GM20431 (cell line): ENCODE data around the gene MYL4.

Experiments used
- in situ Hi-C: fragments of 300-500 bp; cut with MseI, MboI; formaldehyde crosslinking; loops from one replicate; pipeline ENCODE4 v1.15.0; 2020; ENCODE audit warnings: low sequenced_read_pairs; ENCODE audit not compliant: unreplicated experiment

The MYL4 gene

GRCh38 chr17:47237841-47238240, 28.7 kb downstream of the MYL4 start:
- in situ Hi-C loops: loop anchor here (25.0 kb wide), 1 partner anchor 374 kb away; no protein-coding TSS in a partner anchor

- in situ Hi-C loops: loop anchor here (25.0 kb wide), 1 partner anchor 374 kb away; no protein-coding TSS in a partner anchor
These were observed 29.3 kb downstream of the MYL4 start for GRCh38 chr17:47238321-47239010.

GRCh38 chr17:47239619-47239966, 30.4 kb downstream of the MYL4 start:
- in situ Hi-C loops: loop anchor here (25.0 kb wide), 1 partner anchor 373 kb away; no protein-coding TSS in a partner anchor

- in situ Hi-C loops: loop anchor here (25.0 kb wide), 1 partner anchor 372 kb away; no protein-coding TSS in a partner anchor
These were observed 31.0 kb downstream of the MYL4 start for GRCh38 chr17:47239967-47240651.

- in situ Hi-C loops: loop anchor here (25.0 kb wide), 1 partner anchor 371 kb away; no protein-coding TSS in a partner anchor
These were observed 31.7 kb downstream of the MYL4 start for GRCh38 chr17:47240806-47241205.

GRCh38 chr17:47242648-47243047, 33.5 kb downstream of the MYL4 start:
- in situ Hi-C loops: loop anchor here (25.0 kb wide), 1 partner anchor 370 kb away; no protein-coding TSS in a partner anchor

GRCh38 chr17:47243737-47244598, 34.8 kb downstream of the MYL4 start:
- in situ Hi-C loops: loop anchor here (25.0 kb wide), 1 partner anchor 368 kb away; no protein-coding TSS in a partner anchor

GRCh38 chr17:47244697-47245096, 35.5 kb downstream of the MYL4 start:
- in situ Hi-C loops: loop anchor here (25.0 kb wide), 1 partner anchor 368 kb away; no protein-coding TSS in a partner anchor

GRCh38 chr17:47246120-47246519, 37.0 kb downstream of the MYL4 start:
- in situ Hi-C loops: loop anchor here (25.0 kb wide), 1 partner anchor 366 kb away; no protein-coding TSS in a partner anchor

GRCh38 chr17:47250855-47251254, 41.7 kb downstream of the MYL4 start:
- in situ Hi-C loops: no loop called here

GRCh38 chr17:47251421-47251940, 42.3 kb downstream of the MYL4 start:
- in situ Hi-C loops: no loop called here

- in situ Hi-C loops: no loop called here
These were observed 43.1 kb downstream of the MYL4 start for GRCh38 chr17:47252209-47252608.

GRCh38 chr17:47252766-47253512, 43.8 kb downstream of the MYL4 start:
- in situ Hi-C loops: no loop called here

GRCh38 chr17:47253541-47254402, 44.6 kb downstream of the MYL4 start, which contains the start of gene ITGB3:
Gene ITGB3, plus strand, starts transcription at chr17:47253827. Its CDS starts 35 bp downstream, at chr17:47253862.
- in situ Hi-C loops: no loop called here

GRCh38 chr17:47254403-47254943, 45.3 kb downstream of the MYL4 start:
- in situ Hi-C loops: no loop called here

- in situ Hi-C loops: no loop called here
These were observed 48.6 kb downstream of the MYL4 start for GRCh38 chr17:47257651-47258339.

GRCh38 chr17:47262586-47262985, 53.4 kb downstream of the MYL4 start:
- in situ Hi-C loops: no loop called here
